OCI-LY7 (cell line): ENCODE results near the gene KCTD3. TPM values are rescaled to one million over a fixed set of nuclear protein-coding genes. Genes with fewer than 3 reads are reported as not detected.

Experiments used
- BruUV-seq: library from RNA; stranded (reverse); fragments of 400-500 nt; replicated peaks from 2 replicates; lab custom pipeline; 2021; lab: Mats Ljungman, UMichigan
- CTCF ChIA-PET: fragments of 300-600 bp; sonication (Branson Sonifier 250); formaldehyde crosslinking; loops from one replicate; lab custom pipeline; 2022; ENCODE audit warnings: antibody characterized with exemption; ENCODE audit not compliant: unreplicated experiment; lab: Charles Lee
- POLR2A ChIA-PET: fragments of 300-600 bp; sonication (Branson Sonifier 250); formaldehyde crosslinking; loops from one replicate; lab custom pipeline; 2022; ENCODE audit warnings: antibody characterized with exemption; lab: Charles Lee
- DNase-seq: peaks from one replicate; pipeline ENCODE4 v3.0.0-alpha.2; 2015; ENCODE audit warnings: low spot score
- H2AFZ ChIP-seq: fragments of 200-600 bp; sonication (generic), shearing (Covaris generic); 2 replicates; pipeline ENCODE4 v1.6.1; 2014; ENCODE audit warnings: mild to moderate bottlenecking, antibody characterized with exemption, low read length, moderate library complexity
- H3K27ac ChIP-seq: fragments of 200-600 bp; sonication (generic); 2 replicates; pipeline ENCODE4 v1.5.1; 2014; ENCODE audit warnings: mixed run types, low read depth, mild to moderate bottlenecking, moderate library complexity, low read length, inconsistent platforms; ENCODE audit not compliant: poor library complexity, severe bottlenecking
- H3K36me3 ChIP-seq: fragments of 200-600 bp; sonication (generic); 2 replicates; pipeline ENCODE4 v1.6.1; 2014; ENCODE audit warnings: mild to moderate bottlenecking, antibody characterized with exemption, low read length, moderate library complexity, mixed read lengths; ENCODE audit not compliant: insufficient read depth
- H3K4me1 ChIP-seq: fragments of 200-600 bp; sonication (generic); 2 replicates; pipeline ENCODE4 v1.5.1; 2014; ENCODE audit warnings: mild to moderate bottlenecking, low read length; ENCODE audit not compliant: insufficient read depth, poor library complexity, severe bottlenecking
- H3K4me2 ChIP-seq: fragments of 200-600 bp; sonication (generic); 2 replicates; pipeline ENCODE4 v1.6.1; 2014; ENCODE audit warnings: mild to moderate bottlenecking, low read length
- H3K4me3 ChIP-seq: fragments of 200-600 bp; sonication (generic); 2 replicates; pipeline ENCODE4 v1.5.1; 2014; ENCODE audit warnings: mild to moderate bottlenecking, low read depth, low read length; ENCODE audit not compliant: poor library complexity, severe bottlenecking
- H3K79me2 ChIP-seq: fragments of 200-600 bp; sonication (generic); 2 replicates; pipeline ENCODE4 v1.6.1; 2016; ENCODE audit warnings: low read depth, mild to moderate bottlenecking, low read length, moderate library complexity, mixed read lengths; ENCODE audit not compliant: insufficient read depth
- H3K9me2 ChIP-seq: fragments of 200-600 bp; sonication (generic); 2 replicates; pipeline ENCODE4 v1.6.1; 2016; ENCODE audit warnings: mild to moderate bottlenecking, low read length, mixed read lengths; ENCODE audit not compliant: insufficient read depth
- H3K9me3 ChIP-seq: fragments of 200-600 bp; sonication (generic); 2 replicates; pipeline ENCODE4 v1.6.1; 2014; ENCODE audit warnings: mild to moderate bottlenecking, mixed run types, low read length, mixed read lengths
- H4K20me1 ChIP-seq: fragments of 200-600 bp; sonication (generic); 2 replicates; pipeline ENCODE4 v1.6.1; 2014; ENCODE audit warnings: mild to moderate bottlenecking, antibody characterized with exemption, low read length, moderate library complexity, mixed read lengths; ENCODE audit not compliant: insufficient read depth
- EZH2phosphoT487 ChIP-seq: fragments of 200-600 bp; sonication (generic); IDR thresholded peaks from 2 replicates; pipeline ENCODE4 v1.6.1; 2018; ENCODE audit warnings: low read depth, borderline replicate concordance, mild to moderate bottlenecking, mixed run types, antibody characterized with exemption, low read length, moderate library complexity, mixed read lengths
- intact Hi-C: fragments of 100-400 bp; cut with micrococcal nuclease; formaldehyde crosslinking; loops from one replicate; pipeline ENCODE4 v1.10.0; 2022; ENCODE audit not compliant: unreplicated experiment
- total RNA-seq, 2 experiments: library from RNA; depleted of rRNA in 1 of 2; stranded (reverse); fragments of >200 nt in 1 of 2; shearing (Covaris generic) in 1 of 2; gene quantifications; 2 replicates each; pipeline ENCODE4 v1.2.3, GENCODE V29; 2014 to 2022
- TF ChIP-seq, protein P1 (sequence below): fragments of 200-600 bp; sonication (generic); conservative IDR thresholded peaks from 2 replicates; pipeline ENCODE4 v1.5.1; 2014; ENCODE audit warnings: mild to moderate bottlenecking, antibody characterized with exemption, low read length, moderate library complexity, mixed read lengths

Gene KCTD3
- total RNA-seq, 2 experiments from 2014 or later, result 0.13 to 3.4 TPM

- H4K20me1 ChIP-seq, result no peaks in the 10 kb centered on the region
- CTCF ChIA-PET, result no interaction called here
- H3K4me2 ChIP-seq, result no peak overlapping the region
- no peak overlapping the region for H3K4me3 ChIP-seq
- DNase-seq, result no peak
- no TSS peak for BruUV-seq
- no peaks in the 10 kb centered on the region for H3K9me3 ChIP-seq
- intact Hi-C loops, result no loop called here
- no peak overlapping the region for H2AFZ ChIP-seq
- H3K79me2 ChIP-seq, result no peaks in the 10 kb centered on the region
- no peaks in the 10 kb centered on the region for H3K4me1 ChIP-seq
- no peak overlapping the region for H3K27ac ChIP-seq
- POLR2A ChIA-PET, result interaction anchor here (0.6 kb wide), 1 partner anchor 635 kb away, joined by 3 read pairs; no protein-coding TSS in a partner anchor
- TF ChIP-seq, protein P1, sequence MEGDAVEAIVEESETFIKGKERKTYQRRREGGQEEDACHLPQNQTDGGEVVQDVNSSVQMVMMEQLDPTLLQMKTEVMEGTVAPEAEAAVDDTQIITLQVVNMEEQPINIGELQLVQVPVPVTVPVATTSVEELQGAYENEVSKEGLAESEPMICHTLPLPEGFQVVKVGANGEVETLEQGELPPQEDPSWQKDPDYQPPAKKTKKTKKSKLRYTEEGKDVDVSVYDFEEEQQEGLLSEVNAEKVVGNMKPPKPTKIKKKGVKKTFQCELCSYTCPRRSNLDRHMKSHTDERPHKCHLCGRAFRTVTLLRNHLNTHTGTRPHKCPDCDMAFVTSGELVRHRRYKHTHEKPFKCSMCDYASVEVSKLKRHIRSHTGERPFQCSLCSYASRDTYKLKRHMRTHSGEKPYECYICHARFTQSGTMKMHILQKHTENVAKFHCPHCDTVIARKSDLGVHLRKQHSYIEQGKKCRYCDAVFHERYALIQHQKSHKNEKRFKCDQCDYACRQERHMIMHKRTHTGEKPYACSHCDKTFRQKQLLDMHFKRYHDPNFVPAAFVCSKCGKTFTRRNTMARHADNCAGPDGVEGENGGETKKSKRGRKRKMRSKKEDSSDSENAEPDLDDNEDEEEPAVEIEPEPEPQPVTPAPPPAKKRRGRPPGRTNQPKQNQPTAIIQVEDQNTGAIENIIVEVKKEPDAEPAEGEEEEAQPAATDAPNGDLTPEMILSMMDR, result no peak
- no peak for TF ChIP-seq EZH2phosphoT487
- H3K36me3 ChIP-seq, result no peaks in the 10 kb centered on the region
- H3K9me2 ChIP-seq, result no peaks in the 10 kb centered on the region
Measured at GRCh38 chr1:215539803-215540570, 27.1 kb upstream of the KCTD3 start.

DNA sequence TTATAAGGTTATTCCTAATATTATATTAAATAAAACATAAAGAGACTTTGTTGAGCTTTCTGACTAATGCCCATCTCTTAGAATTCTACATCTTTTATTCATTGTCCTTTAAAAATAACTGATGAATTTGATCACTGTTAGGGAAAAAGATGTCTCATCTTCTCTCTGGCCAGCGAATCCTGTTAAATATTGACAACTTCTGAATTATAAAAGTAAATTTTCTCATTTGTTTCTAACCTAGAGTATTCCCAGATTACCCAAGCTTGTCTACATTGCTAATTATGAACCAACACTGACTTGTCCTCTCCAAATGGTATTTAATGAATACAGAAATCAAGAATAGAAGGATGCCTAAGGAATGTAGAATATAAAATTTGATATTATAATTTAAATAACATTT, 24.8 kb upstream of the KCTD3 start:
- Histone ChIP-seq H3K4me2 (no peak overlapping the region), H3K79me2 (no peaks in the 10 kb centered on the region), H3K27ac (no peak overlapping the region), H3K36me3 (no peaks in the 10 kb centered on the region), H3K9me3 (no peaks in the 10 kb centered on the region), H3K9me2 (no peaks in the 10 kb centered on the region), H4K20me1 (no peaks in the 10 kb centered on the region), H3K4me1 (no peaks in the 10 kb centered on the region), H2AFZ (no peak overlapping the region), H3K4me3 (no peak overlapping the region)
- TF ChIP-seq EZH2phosphoT487, result no peak
- TF ChIP-seq, protein P1, result no peak
- no TSS peak for BruUV-seq
- intact Hi-C loops, result no loop called here
- POLR2A ChIA-PET, result no interaction called here
- DNase-seq, result no peak
- CTCF ChIA-PET, result no interaction called here

- H4K20me1 ChIP-seq, result no peaks in the 10 kb centered on the region
- H3K4me3 ChIP-seq, result no peak overlapping the region
- BruUV-seq, result no TSS peak
- no peaks in the 10 kb centered on the region for H3K9me3 ChIP-seq
- no peak overlapping the region for H3K27ac ChIP-seq
- no peak overlapping the region for H2AFZ ChIP-seq
- intact Hi-C loops, result no loop called here
- no peaks in the 10 kb centered on the region for H3K4me1 ChIP-seq
- H3K79me2 ChIP-seq, result no peaks in the 10 kb centered on the region
- no peaks in the 10 kb centered on the region for H3K36me3 ChIP-seq
- DNase-seq, result no peak
- TF ChIP-seq, protein P1, result no peak
- POLR2A ChIA-PET, result no interaction called here
- H3K4me2 ChIP-seq, result no peak overlapping the region
- CTCF ChIA-PET, result no interaction called here
- H3K9me2 ChIP-seq, result no peaks in the 10 kb centered on the region
Measured at GRCh38 chr1:215543191-215543606, 23.9 kb upstream of the KCTD3 start.
